Gastroesophageal sphincter (tissue), 4 donors: ENCODE data around the gene NRXN3. TPM values are rescaled to one million over a fixed set of nuclear protein-coding genes. Genes with fewer than 3 reads are reported as not detected.
A peak's percentile ranks its signal among the peaks of the same experiment; 100 is the strongest.

Experiments used
- ATAC-seq: fragments of 150-250 bp; one replicate; pipeline ENCODE4 v1.9.1; 2016; ENCODE audit warnings: mild to moderate bottlenecking, moderate library complexity
- H3K27ac ChIP-seq, 4 donors: fragments of 200-600 bp; sonication (generic) in 3 of 4; 1 replicate in 3 of 4; 2 replicates in 1 of 4; pipeline ENCODE4 v1.5.1; 2016 to 2019
- H3K27me3 ChIP-seq: fragments of 200-600 bp; sonication (generic); one replicate; pipeline ENCODE4 v1.5.1; 2019
- H3K36me3 ChIP-seq, 2 donors: fragments of 200-600 bp; sonication (generic); one replicate each; pipeline ENCODE4 v1.5.1; 2019; ENCODE audit warnings: control low read depth in 1 of 2
- H3K4me1 ChIP-seq, 3 donors: fragments of 200-600 bp; sonication (generic); 1 replicate in 2 of 3; 2 replicates in 1 of 3; pipeline ENCODE4 v1.5.1; 2016 to 2019; ENCODE audit warnings: control low read depth in 2 of 3
- H3K4me3 ChIP-seq, 2 donors: fragments of 200-600 bp; sonication (generic); one replicate each; pipeline ENCODE4 v1.5.1; 2019; ENCODE audit warnings: mild to moderate bottlenecking in 1 of 2, moderate library complexity in 1 of 2
- H3K9me3 ChIP-seq, 3 donors: fragments of 200-600 bp; sonication (generic); one replicate each; pipeline ENCODE4 v1.5.1; 2017 to 2019; ENCODE audit warnings: control low read depth in 2 of 3
- CTCF ChIP-seq, 4 experiments: fragments of 200-600 bp in 2 of 4; fragments of 450-650 bp in 2 of 4; sonication (generic) in 1 of 4; IDR thresholded peaks; one replicate each; pipeline ENCODE4 v1.5.1; 2017 to 2019; ENCODE audit warnings: antibody characterized with exemption in 4 of 4, mild to moderate bottlenecking in 2 of 4, moderate library complexity in 2 of 4
- EP300 ChIP-seq: sonication (generic); formaldehyde crosslinking; IDR thresholded peaks from one replicate; pipeline ENCODE4 v1.6.1; 2017; ENCODE audit warnings: antibody characterized with exemption, mild to moderate bottlenecking
- POLR2A ChIP-seq, 2 donors: fragments of 450-650 bp; IDR thresholded peaks; one replicate each; pipeline ENCODE4 v1.6.1; 2017; ENCODE audit warnings: antibody characterized with exemption in 2 of 2, mild to moderate bottlenecking in 2 of 2, moderate library complexity in 1 of 2
- POLR2AphosphoS5 ChIP-seq: sonication (generic); formaldehyde crosslinking; IDR thresholded peaks from one replicate; pipeline ENCODE4 v1.6.1; 2017; ENCODE audit warnings: antibody characterized with exemption
- WGBS, 2 donors: methylation state at CpG; one replicate each; pipeline ENCODE4 v1.1.5; 2018; ENCODE audit warnings: low coverage in 1 of 2; 5-methylcytosine and 5-hydroxymethylcytosine counted together
- total RNA-seq, 4 donors: library from RNA; depleted of rRNA; stranded (reverse); fragments of >200 nt; gene quantifications; one replicate each; pipeline ENCODE4 v1.1.0, GENCODE V29; 2016

NRXN3 gene
- total RNA-seq, 4 donors from 2014 or later: 74.2 to 192 (median 98.2) TPM

GRCh38 chr14:79809849-79810612 lies 1639.9 kb downstream of the NRXN3 start:
- no peaks in the 10 kb centered on the region for H3K27me3 ChIP-seq
- no peak for ATAC-seq
- no peaks in the 10 kb centered on the region for H3K9me3 ChIP-seq
- 44 to 71% methylated on average over 2 to 3 of the region's 3 CpGs for WGBS, 2 donors
- H3K27ac ChIP-seq: no peak overlapping the region
- H3K36me3 ChIP-seq: no peaks in the 10 kb centered on the region
- H3K4me3 ChIP-seq: no peak overlapping the region
- H3K4me1 ChIP-seq: no peaks in the 10 kb centered on the region
- TF ChIP-seq EP300 (no peak), CTCF (IDR thresholded peaks at IDR 0.05) (peak in 1 of 4 experiments; percentile 10)

- ATAC-seq: no peak
- H3K27ac ChIP-seq: no peak overlapping the region
Observed at GRCh38 chr14:79820866-79821535, 1650.8 kb downstream of the NRXN3 start.

GRCh38 chr14:79822034-79822433 lies 1651.9 kb downstream of the NRXN3 start:
- TF ChIP-seq CTCF (IDR thresholded peaks at IDR 0.05): no peak
- TF ChIP-seq EP300: no peak
- no peak for TF ChIP-seq POLR2A (IDR thresholded peaks at IDR 0.05)
- no peak for TF ChIP-seq POLR2AphosphoS5
- H3K36me3 ChIP-seq: no peaks in the 10 kb centered on the region
- no peak overlapping the region for H3K4me3 ChIP-seq
- H3K27ac ChIP-seq: no peak overlapping the region
- H3K27me3 ChIP-seq: no peaks in the 10 kb centered on the region
- peaks cover 0 to 6% (median 0%) of the 10 kb centered on the region in 3 donors for H3K4me1 ChIP-seq
- ATAC-seq: no peak
- H3K9me3 ChIP-seq: no peaks in the 10 kb centered on the region
- WGBS, 2 donors: 44 to 60% methylated on average over 2 of the region's 2 CpGs

More at GRCh38 chr14:79820866-79821535, 1650.8 kb downstream of the NRXN3 start:
- no peaks in the 10 kb centered on the region for H3K9me3 ChIP-seq
- no peak for TF ChIP-seq POLR2A (IDR thresholded peaks at IDR 0.05)
- H3K36me3 ChIP-seq: no peaks in the 10 kb centered on the region
- no peaks in the 10 kb centered on the region for H3K27me3 ChIP-seq
- H3K4me3 ChIP-seq: no peak overlapping the region
- H3K4me1 ChIP-seq: peaks cover 0 to 6% (median 0%) of the 10 kb centered on the region in 3 donors
- WGBS, 2 donors: 56 to 78% methylated on average over 1 of the region's 1 CpG

- peak; percentile 58 for ATAC-seq
Observed at GRCh38 chr14:79825046-79825521, 1654.9 kb downstream of the NRXN3 start.

GRCh38 chr14:79826362-79826761 lies 1656.2 kb downstream of the NRXN3 start:
- Histone ChIP-seq H3K36me3 (no peaks in the 10 kb centered on the region), H3K9me3 (no peaks in the 10 kb centered on the region), H3K27ac (no peak overlapping the region), H3K27me3 (no peaks in the 10 kb centered on the region), H3K4me3 (no peak overlapping the region), H3K4me1 (no peaks in the 10 kb centered on the region)
- WGBS, 2 donors: 94 to 100% methylated on average over 2 of the region's 2 CpGs
- no peak for TF ChIP-seq POLR2AphosphoS5
- no peak for TF ChIP-seq POLR2A (IDR thresholded peaks at IDR 0.05)
- no peak for TF ChIP-seq EP300
- no peak for TF ChIP-seq CTCF (IDR thresholded peaks at IDR 0.05)
- no peak for ATAC-seq

More at GRCh38 chr14:79825046-79825521, 1654.9 kb downstream of the NRXN3 start:
- 68 to 100% methylated on average over 1 to 6 of the region's 6 CpGs for WGBS, 2 donors
- Histone ChIP-seq H3K9me3 (no peaks in the 10 kb centered on the region), H3K4me3 (no peak overlapping the region), H3K4me1 (peaks cover 0 to 6% (median 0%) of the 10 kb centered on the region in 3 donors), H3K27me3 (no peaks in the 10 kb centered on the region), H3K36me3 (no peaks in the 10 kb centered on the region), H3K27ac (peak overlapping the region in 3 of 4 donors; percentile 29 to 44 (median 35))
- TF ChIP-seq EP300 (no peak), POLR2AphosphoS5 (peak; percentile 18)
